HG03354 (cell line): ENCODE measurements around the gene FOXO6.

Experiments used
- ATAC-seq: cut with Tn5 transposase; IDR thresholded peaks from one replicate; pipeline ENCODE4 v1.9.1; 2021; ENCODE audit warnings: mild to moderate bottlenecking; ENCODE audit not compliant: unreplicated experiment, poor library complexity, severe bottlenecking

Gene FOXO6

DNA sequence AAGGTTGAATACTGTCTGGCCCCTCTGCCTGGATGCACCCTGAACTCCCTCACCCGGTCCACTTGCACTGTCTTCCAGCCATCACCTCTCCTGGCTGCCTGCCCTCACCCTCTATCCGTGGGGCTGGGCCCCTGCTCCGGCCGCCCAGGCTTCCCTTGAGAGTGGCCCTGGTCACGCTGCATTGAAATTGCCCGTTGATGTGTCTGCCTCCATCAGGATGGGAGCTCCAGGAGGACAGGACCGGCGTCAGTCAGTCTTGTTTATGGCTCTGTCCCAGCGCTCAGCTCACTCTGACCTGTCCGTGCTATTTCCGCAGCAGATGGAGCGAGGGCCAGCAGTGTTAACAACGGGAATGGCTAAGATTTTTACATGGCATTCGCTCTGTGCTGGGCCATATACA, 34.9 kb downstream of the FOXO6 start:
- ATAC-seq = no peak

DNA sequence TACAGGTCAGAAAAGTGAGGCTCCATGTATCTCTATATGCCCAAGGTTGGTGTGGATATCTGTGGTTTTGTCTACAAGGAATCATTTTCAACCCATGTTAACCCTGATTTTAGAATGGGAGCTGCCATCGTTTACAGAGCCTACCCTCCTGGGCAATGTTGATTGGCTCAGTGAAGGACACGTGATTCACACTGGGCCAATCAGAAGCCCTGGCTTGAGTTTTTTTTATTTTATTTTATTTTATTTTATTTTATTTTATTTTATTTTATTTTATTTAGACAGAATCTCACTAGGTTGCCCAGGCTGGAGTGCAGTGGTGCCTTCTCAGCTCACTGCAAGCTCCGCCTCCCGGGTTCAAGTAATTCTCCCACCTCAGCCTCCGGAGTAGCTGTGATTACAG, 35.8 kb downstream of the FOXO6 start:
- ATAC-seq = no peak

DNA sequence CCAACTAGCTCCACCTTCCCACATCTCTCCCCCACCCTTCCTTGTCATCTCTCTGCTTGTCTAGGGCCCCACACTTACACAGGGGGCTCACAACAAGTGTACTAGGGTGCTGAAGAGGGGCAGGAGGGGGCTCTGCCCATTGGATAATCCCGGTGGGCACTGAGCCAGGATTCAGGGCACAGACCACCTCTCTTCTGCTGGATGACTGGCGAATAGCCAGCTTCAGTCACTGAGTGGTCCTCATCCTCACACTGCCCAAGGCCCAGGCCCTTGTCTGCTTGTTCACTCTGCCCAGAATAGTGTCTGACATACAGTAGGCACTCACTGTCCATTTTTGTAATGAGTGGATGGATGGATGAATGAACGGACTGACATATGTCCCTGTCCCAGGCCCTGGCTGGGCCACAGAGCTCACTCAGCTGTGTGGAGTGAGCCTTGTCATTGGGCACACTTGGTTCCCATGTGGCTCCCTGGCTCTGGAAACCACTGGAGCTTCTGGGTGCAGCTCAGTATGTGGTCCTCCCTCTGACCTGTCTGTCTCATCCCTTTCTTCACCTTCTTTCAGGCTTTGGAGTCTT, 36.6 kb downstream of the FOXO6 start:
- no peak for ATAC-seq

DNA sequence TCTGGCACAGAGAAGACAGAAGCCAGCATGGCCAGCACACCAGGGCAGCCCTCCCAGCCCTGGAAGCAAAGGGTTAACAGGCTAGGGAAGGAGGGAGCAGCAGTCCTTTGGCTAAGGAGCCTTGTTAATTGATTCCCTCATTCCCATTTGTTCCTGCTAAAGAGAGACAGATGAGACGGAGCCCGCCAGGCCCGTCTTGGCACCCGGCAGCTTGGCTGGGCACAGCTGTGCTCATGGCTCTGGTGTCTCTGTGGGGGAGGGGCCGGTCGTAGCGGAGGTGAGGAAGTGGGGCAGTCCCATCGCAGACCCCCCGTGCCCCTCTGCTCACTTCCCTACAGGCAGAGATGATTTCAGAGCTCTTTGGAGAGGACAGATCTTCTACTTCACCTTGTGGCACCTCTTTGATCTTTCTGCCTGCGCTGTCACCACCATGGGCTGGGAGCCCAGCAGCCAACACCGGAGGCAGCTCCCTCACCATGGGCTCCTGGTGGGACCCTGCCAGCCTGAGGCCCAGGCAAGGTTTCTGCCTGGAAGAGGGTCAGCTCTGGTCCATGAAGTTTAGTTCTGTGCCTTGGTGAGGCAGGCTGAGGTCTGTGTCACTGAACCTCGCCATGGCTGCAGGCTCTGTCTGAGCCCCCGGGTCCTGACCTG, 38.0 kb downstream of the FOXO6 start:
- ATAC-seq = no peak

DNA sequence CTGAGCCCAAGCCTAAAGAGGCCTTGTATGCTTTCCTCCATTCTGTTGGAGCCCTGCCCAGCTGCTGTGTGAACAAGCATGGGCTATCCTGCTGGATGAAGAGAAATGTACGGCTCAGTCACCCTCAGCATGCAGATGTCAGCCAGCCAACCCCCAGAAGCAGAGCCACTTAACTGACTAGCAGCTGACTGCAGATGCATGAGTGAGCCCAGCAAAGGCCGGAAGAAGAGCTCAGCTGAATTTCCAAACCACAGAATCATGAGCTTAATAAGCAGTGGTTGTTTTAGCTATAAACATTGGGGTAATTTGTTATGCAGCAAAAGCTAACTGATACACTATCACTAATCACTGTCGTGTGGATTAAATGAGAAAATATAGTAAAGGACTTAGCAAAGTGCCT, 39.0 kb downstream of the FOXO6 start:
- ATAC-seq = no peak

DNA sequence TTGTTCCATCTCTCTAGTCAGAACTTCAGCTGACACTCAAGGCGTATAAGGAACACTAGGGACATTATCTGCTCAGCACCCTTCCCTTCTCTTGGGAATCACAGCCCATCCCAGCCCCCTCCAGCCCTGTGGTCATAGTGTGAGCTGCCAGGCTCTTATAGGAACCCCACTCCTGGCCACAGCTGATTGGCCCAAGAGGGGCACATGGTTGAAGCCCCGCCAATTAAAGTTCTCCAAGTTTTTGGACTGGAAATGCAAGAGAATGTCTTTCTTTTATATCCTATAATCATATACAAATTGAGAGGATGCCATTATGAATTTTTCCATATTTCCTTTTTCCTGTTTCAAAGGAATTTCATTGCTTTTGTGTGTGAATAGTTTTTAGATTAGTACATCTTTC, 40.7 kb downstream of the FOXO6 start:
- no peak for ATAC-seq

DNA sequence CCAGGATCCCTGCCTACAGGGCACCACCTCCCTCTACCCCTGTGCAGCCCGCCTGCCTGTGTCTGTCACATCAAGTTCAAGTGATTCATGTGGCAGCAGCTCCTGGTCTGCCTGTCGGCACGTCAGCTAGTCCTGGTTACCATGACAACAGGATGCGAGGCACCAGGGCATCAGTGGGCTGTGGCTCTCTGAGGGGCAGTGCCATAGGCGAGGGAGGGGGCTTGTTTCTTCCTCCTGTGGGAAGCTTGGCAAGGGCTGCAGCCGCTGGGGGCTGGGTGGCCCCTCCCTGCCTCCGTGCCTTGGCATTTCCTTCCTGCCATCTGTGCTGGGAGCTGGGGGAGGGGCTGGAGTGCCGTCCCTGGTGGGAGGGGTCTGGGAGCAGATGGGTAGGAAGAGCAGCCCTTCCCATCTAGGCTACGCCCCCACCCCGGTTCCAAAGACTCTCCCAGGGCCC, 43.1 kb downstream of the FOXO6 start:
- no peak for ATAC-seq

DNA sequence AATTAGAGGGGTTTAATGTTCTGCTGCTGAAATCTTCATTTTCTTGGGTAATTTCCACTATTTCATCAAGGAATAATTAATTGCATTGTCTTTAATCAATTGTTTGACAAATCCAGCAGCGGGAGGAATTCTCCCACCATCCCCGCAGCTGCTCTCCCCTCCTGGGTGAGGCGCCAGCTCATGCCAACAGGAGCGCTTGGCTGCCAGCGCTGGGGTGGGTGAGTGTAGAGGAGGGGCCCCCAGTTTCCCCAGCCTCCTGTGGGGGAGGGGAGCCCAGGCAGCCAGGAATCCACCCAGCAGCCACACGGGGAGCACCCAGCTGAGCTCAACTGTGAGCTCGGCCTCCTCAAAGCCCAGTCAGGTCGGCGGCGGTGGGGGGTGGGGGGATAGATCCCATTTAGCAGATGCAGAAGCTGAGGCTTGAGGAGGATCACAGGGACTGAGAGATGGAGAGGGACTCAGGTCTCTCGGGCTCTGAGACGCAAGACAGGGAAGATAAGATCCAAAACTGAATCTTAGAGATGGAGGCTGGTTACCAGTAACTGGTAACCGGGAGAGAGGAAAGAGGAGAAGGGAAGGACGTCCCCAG, 46.5 kb downstream of the FOXO6 start:
- ATAC-seq = no peak

DNA sequence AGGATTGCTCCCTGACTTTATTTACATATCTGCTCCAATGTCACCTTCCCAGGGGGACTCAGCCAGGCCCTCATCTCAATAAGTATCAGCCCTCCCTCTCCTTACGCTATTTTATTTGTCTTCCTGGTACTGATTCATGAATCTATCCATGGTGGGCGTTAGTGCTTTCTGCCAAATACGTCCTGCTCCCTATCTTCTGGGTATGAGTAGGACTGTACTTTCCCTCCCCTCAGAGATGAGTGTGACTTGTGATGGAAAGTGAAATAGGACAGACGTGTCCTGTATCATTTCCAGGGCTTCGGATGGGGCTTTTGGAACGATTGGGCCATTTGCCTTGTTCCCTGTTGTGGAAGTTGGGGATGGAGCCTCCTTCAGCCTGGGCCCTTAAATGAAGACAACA, 47.5 kb downstream of the FOXO6 start:
- no peak for ATAC-seq

DNA sequence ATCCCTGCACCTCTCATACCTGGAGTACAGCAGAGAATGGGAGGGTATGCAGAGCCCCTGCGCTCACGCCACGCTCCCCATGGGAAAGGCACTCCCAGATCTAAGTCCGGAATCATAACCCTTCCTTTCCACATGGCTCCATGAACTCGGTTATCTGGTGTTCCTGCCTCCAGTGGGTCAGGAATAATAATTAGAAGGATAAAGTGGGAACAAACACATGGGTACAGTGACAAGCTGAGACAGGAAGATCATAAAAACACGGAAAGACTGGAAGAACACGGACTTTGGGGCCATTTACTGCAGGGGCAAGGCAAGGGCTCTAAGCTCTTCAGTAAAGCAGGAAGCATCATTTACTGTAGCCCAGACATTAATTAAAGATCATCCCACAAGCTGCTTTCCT, 48.6 kb downstream of the FOXO6 start:
- ATAC-seq = no peak

DNA sequence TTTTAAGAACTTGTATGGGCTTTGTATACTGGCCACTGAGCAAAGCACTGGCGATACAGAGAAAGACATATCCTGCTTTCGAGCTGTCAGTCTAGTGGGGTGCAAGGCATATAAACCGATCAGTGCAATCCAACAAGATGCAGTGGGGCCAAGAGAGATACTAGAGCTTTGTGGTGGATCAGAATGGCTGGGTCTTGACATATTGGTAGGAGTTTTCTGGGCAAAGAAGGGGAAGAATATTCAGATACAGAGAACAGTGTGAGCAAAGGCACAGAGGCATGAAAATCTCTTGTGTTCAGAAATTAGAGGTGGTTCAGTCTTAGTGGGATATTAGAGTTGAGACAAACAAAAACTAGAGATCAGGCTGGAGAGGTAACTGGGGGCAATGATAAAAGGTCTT, 49.2 kb downstream of the FOXO6 start:
- no peak for ATAC-seq

DNA sequence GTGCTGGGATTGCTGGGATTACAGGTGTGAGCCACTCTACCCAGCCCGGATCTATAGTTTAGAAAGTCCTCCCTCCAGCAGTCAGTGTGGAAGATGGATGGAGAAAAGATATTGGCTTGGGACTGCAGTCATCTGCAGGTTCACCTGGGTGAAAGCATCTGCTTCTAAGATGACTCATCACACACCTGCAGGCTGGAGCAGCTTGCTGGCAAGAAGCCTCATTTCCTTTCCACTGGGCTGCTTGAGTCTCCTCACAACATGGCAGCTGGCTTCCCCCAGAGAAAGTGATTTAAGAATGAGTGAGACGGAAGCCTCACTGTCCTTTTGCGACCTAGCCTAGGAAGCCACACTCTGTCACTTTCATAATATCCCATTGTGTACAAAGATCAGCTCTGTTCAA, 50.0 kb downstream of the FOXO6 start:
- no peak for ATAC-seq

DNA sequence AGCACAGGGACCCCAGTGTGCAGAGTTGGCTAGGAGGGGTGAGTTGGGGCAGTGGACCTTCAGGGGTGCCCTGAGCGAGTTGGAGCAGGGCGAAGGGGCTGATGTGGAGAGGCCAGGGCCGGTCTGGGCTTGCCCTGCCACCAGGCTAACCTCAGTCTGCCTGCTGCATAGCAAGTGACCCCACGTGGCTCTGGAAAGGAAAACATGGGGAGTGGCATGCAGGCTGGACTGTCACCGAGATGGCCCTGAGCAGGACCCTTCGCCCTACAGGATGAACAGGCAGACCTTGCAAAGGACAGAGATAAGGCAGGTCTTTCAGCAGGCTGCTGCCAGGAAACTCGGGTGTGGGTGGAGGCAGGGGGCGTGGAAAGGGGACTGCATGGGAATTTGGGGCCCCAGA, 51.5 kb downstream of the FOXO6 start:
- ATAC-seq = no peak

DNA sequence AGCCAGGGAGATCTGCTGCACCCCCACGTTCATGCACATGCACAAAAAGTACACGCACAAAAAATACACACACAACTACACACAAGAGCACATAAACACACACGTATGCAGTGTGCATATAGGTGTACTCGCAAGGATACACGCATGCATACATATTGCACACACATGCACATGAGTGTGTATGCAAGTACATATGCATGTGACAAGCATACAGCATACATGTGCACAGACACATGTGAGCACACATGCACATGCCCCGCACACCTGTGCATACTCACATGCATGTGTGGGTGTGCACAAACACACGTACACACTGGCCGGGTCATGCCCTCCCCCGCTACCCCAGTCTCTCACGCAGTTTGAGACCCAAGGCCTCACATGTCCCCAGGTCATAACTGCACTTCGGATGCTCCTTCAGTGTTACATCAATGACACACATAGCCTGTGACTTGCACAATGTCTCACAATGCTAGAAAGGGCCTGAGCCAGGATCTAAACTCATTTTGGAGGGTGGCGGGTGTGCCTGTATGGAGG, 52.6 kb downstream of the FOXO6 start:
- no peak for ATAC-seq

DNA sequence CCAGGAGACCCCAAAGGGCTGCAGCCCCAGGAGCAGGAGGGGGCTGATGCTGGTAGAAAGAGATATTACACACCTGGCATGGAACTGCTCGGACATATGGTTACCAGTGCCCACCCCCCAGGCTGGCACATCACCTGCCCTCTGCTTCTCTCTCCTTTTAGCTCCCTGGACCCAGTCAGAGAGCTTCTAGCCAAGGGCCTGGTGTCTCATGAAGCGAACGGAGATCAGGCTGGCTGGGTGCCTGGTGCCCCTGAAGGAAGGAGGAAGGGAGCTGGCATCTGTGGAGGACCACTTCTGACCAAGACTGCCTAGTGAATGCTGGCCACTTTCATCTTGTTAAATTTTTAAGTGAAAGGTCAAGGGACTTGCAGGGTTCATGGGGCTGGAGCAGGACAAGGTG, 53.1 kb downstream of the FOXO6 start:
- no peak for ATAC-seq

DNA sequence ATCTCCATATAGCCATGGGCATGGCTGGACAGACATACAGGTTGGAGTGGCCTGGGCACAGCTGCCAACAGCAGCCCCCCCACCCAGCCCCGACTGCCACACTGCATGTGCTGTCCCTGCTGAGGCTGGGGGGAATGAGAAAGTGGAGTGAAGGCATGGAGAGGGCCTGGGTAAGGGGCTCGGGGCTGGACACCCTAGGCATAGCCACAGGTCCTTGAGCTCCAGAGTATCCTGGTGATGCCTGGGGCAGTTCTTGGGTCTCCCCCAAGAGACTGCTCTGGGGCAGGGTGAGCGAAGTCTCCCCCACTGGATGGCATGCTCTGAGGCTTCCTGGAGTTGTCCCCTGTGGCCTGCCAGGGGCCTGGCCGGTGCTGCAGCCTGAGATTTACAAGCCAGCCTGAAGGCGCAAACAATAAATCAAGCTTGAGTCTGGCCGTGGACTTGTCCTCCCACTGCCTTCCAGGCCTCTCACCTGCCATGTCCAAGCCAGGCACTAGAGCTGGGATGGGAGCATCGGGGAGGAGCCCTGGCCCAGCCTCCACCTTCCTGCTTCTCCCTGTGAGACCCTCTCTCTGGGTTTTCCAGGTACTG, 53.6 kb downstream of the FOXO6 start:
- ATAC-seq = no peak

DNA sequence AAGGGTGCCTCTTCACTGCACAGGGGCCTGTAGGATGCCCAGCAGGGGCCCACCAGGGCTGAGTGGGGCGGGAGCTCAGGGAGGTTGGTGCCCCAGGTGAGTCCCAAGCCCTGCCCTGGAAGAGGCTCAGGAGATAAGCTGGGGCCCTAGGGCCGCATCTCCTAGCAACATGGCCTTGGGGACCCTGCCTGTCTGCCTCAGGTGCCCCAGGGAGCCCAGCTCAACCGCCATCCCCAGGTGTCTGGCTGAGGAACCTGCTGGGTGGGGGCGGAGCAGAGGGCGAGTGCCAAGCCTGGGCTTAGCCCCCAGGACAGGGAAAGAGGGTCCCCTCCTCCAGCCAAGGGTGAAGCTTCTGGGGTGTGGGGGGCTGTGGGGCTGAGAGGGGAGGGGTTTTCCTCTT, 54.8 kb downstream of the FOXO6 start:
- ATAC-seq = no peak

DNA sequence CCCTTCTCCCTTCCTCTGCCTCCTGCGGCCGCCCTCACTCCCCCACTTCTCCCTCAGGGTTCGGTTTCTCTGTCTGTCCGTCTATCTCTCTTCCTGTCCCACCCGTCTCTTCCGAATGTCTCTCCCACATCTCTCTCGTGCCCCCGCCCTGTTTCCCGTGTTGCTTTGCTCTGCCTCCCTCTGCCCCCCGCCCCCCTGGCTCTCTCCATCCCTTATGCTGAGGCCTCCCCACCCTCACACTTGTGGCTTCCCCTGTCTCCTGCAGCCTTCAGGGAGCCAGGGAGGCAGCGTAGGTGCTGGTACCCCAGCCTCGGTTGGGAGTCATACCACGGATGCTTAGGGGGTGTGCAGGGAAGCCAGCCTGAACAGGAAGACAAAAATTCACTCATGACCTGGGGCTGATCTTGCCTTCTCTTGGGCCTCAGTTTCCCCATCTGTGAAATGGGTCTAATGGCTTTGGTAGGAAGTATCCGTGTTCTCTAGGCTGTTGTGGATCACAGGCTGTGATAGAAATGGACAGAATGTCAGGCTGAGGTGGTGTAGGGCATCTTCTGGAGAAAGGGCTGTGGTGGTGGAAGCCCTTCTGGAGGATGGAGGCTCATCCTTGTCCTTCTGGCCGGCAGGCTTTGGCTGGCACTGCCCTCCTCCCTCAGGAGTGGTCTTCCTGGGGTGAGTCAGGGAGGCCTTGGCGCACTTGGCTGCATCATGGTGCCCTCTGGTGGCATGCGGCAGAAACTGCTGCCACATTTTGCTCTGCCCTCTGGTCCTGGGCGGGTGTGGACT, 55.5 kb downstream of the FOXO6 start:
- no peak for ATAC-seq

DNA sequence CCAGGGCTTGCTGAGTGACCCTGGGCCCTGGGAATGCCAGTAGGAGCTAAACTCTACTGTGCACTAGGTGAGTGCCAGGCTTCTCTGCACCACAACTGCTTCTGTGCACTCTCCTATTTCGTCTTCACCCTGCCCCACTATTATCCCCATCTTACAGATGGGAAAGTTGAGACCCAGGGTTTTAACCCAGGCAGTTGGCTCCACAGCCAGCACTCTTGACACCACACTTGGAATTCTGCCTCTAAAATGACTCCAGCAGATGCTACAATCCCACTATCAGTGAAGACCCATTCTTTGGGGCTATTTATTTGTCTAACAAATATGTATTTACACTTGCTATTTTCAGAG, 56.1 kb downstream of the FOXO6 start:
- ATAC-seq = no peak

DNA sequence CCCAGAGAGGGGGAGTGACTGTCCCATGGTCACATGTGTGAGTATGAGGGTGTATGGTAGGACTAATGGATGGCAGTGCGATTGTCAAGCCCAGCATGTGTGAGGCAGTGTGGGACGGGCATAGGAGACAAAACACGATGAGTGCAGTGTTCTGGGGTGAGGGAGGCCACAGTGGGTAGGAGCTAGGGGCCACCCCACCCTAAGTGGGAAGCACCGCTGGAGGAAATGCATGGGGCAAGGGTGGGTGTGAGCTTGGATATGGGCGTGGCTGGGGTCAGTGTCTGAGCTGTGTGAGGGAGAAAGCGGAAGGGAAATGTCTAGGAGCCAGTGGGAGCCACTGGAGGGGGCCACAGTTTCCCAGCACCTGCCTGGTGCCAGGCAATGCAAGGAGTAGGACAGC, 56.5 kb downstream of the FOXO6 start:
- no peak for ATAC-seq
